Astrocyte of the hippocampus (primary cell): ENCODE data around the gene TTLL5.

Experiments used
- DNase-seq: peaks from one replicate; pipeline ENCODE4 v3.0.0; 2011; ENCODE audit warnings: low read depth, low spot score

The TTLL5 gene

GRCh38 chr14:75986439-75986765 lies 325.4 kb downstream of the TTLL5 start:
- no peak for DNase-seq

GRCh38 chr14:75987201-75987970 lies 326.3 kb downstream of the TTLL5 start:
- DNase-seq, result no peak

GRCh38 chr14:75989134-75989533 lies 328.1 kb downstream of the TTLL5 start:
- peak; percentile 29 for DNase-seq

- no peak for DNase-seq
Measured at GRCh38 chr14:75990297-75990696, 329.3 kb downstream of the TTLL5 start.

- no peak for DNase-seq
Measured at GRCh38 chr14:75991753-75992152, 330.7 kb downstream of the TTLL5 start.

GRCh38 chr14:75993567-75994041 lies 332.6 kb downstream of the TTLL5 start:
- no peak for DNase-seq

- no peak for DNase-seq
Measured at GRCh38 chr14:75995372-75996041, 334.5 kb downstream of the TTLL5 start.

- no peak for DNase-seq
Measured at GRCh38 chr14:75996488-75996887, 335.4 kb downstream of the TTLL5 start.

GRCh38 chr14:75999511-76000190 lies 338.6 kb downstream of the TTLL5 start:
- DNase-seq, result peak; percentile 62

- peak; percentile 71 for DNase-seq
Measured at GRCh38 chr14:76002383-76002782, 341.3 kb downstream of the TTLL5 start.
